Measurements from ENCODE around the gene SPIC.

- TF ChIP-seq EZH2 (IDR thresholded peaks at IDR 0.05; ENCODE audit: low read length) (no peak), CTCF (optimal IDR thresholded peaks at IDR 0.05 in 1 of 3, IDR thresholded peaks at IDR 0.05 in 1 of 3, conservative IDR thresholded peaks at IDR 0.05 in 1 of 3; ENCODE audit: extremely low read depth in 1 of 3, insufficient read depth in 2 of 3, low read length in 3 of 3) (no peak)
Observed at GRCh38 chr12:101491329-101491728, 16.2 kb downstream of the SPIC start.
